Left lung (tissue), 10 donors: Measurements from ENCODE around the gene PAXX. TPM values are rescaled to one million over a fixed set of nuclear protein-coding genes. Genes with fewer than 3 reads are reported as not detected.

Experiments
- ATAC-seq: fragments of 200-7000 bp; cut with Tn5 transposase; one replicate; pipeline ENCODE4 v1.9.1; 2020; ENCODE audit warnings: moderate library complexity
- DNase-seq, 4 donors: peaks; one replicate each; pipeline ENCODE4 v3.0.0-alpha.2; 2013 to 2020
- H3K27ac ChIP-seq, 2 donors: fragments of 200-600 bp; sonication (generic) in 1 of 2; one replicate each; pipeline versions ENCODE4 v1.5.0 to v1.8.0; 2020 to 2021
- H3K27me3 ChIP-seq, 2 donors: fragments of 200-600 bp; sonication (generic) in 1 of 2; one replicate each; pipeline versions ENCODE4 v1.5.0 to v1.8.0; 2020 to 2021
- H3K36me3 ChIP-seq, 2 donors: fragments of 200-600 bp; sonication (generic) in 1 of 2; one replicate each; pipeline versions ENCODE4 v1.5.0 to v1.8.0; 2020 to 2021
- H3K4me1 ChIP-seq, 2 donors: fragments of 200-600 bp; one replicate each; pipeline ENCODE4 v1.8.0; 2021
- H3K4me3 ChIP-seq, 2 donors: fragments of 200-600 bp; sonication (generic) in 1 of 2; one replicate each; pipeline versions ENCODE4 v1.5.0 to v1.8.0; 2020 to 2021; ENCODE audit warnings: mild to moderate bottlenecking in 1 of 2
- H3K9me3 ChIP-seq, 2 donors: fragments of 200-600 bp; sonication (generic) in 1 of 2; one replicate each; pipeline versions ENCODE4 v1.5.0 to v1.8.0; 2020 to 2021
- intact Hi-C, 2 donors: fragments of 100-400 bp; cut with DNase I; formaldehyde crosslinking; loops; one replicate each; pipeline versions ENCODE4 v1.11.2 to v1.14.2; 2022
- polyA plus RNA-seq, 6 donors: library from polyadenylated mRNA; unstranded; fragments of 120-200 nt; gene quantifications; one replicate each; pipeline ENCODE4 v1.2.1, GENCODE V29; 2013; ENCODE audit not compliant: insufficient read length in 6 of 6
- total RNA-seq, 2 donors: library from RNA; stranded (reverse); fragmentation: NEBNext Ultra II Directional; extraction: Animal tissue kit (Norgen Biotek cat#: 25700); gene quantifications; one replicate each; pipeline ENCODE4 v1.2.1, GENCODE V29; 2021
- TF ChIP-seq, protein P1 (sequence below), 2 donors: fragments of 200-600 bp; sonication (generic) in 1 of 2; IDR thresholded peaks; one replicate each; pipeline versions ENCODE4 v1.5.0 to v1.8.0; 2021; ENCODE audit warnings: antibody characterized with exemption in 2 of 2
- donor health status: DM: no; HTN: yes; CAD: no.
- donor health status: DM: no; HTN: no; CAD: no.

The PAXX gene
- total and polyA plus RNA-seq, 8 donors = 28.1 to 56.6 (median 34.2) TPM

DNA sequence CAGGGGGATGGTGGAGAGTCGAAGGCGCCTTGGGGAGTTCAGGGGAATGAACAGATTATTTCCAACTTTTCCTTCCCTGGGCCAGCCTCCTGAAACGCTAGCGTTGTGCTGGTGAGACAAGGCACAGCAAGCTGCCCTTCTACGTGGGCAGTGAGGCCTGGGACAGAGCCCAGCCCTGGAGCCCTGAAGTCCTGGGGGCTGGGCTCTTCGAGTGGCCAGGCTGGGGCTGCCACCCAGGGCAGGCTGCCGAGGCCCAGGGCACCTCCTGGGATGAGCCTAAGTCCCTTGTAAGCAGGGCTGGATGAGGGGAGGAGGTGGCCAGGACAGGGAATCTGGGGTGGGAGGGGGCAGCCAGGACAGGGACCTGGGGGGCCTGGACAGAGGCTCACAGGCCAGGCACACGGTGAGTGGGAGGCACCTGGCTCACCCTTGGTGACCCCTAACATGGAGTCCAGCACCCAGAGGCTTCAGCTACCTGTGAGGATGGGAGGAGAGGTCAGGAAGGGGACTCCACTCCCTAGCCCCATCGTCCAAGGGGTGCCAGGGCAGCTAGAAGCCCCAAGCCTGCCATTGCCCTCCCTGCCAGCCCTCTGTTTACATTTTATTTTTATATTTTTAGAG is 41.5 kb upstream of the PAXX start:
- peak; percentile 61 for ATAC-seq
- Histone ChIP-seq H3K4me1 (peaks cover 10 to 33% of the 10 kb centered on the region in 2 donors), H3K27ac (peak overlapping the region; percentile 76 to 81), H3K9me3 (no peaks in the 10 kb centered on the region), H3K27me3 (no peaks in the 10 kb centered on the region), H3K4me3 (peak overlapping the region; percentile 50 to 70), H3K36me3 (no peaks in the 10 kb centered on the region)
- TF ChIP-seq, protein P1, sequence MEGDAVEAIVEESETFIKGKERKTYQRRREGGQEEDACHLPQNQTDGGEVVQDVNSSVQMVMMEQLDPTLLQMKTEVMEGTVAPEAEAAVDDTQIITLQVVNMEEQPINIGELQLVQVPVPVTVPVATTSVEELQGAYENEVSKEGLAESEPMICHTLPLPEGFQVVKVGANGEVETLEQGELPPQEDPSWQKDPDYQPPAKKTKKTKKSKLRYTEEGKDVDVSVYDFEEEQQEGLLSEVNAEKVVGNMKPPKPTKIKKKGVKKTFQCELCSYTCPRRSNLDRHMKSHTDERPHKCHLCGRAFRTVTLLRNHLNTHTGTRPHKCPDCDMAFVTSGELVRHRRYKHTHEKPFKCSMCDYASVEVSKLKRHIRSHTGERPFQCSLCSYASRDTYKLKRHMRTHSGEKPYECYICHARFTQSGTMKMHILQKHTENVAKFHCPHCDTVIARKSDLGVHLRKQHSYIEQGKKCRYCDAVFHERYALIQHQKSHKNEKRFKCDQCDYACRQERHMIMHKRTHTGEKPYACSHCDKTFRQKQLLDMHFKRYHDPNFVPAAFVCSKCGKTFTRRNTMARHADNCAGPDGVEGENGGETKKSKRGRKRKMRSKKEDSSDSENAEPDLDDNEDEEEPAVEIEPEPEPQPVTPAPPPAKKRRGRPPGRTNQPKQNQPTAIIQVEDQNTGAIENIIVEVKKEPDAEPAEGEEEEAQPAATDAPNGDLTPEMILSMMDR (IDR thresholded peaks at IDR 0.05) = no peak
- intact Hi-C loops = no loop called here
- peak in 1 of 4 donors; percentile 58 for DNase-seq

DNA sequence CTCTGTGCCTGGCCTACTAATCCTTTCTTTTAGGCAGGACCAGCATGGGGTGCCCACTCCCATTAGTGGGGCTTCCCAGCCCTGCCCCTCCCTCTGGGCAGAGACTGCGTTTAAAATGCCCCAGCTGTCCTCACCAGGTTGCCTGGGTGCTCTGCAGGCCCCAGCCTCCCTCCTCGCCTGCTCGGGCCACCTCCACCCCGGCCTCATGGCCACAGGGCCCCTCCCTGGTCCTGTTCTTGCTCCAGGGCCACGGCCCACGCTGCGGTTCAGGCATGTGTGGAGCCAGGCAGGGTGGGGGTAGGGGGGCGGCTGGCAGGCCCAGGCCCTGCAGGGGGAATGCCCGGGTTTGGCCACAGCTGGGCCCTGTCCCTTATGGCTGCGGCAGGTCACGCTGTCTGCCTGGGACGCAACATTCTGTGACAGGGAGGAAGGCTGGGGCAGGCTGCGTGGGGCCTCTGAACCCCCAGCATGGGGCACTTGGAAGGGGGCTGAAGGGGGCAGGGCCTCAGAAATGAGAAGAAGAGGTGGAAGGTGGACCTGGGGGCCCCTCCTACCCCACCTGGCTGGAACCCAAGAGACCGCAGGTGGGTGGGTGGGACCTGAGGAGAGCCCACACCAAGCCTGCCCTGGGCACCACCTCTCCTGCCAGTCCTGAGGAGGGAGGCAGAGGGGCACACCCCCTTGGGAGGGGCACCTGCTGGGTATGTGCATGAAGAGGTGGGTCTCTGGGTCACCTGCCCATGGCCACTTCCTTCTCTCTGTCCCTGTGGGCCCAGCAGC is 40.5 kb upstream of the PAXX start, which contains the start of gene LCN12:
TSS of gene LCN12 (plus strand) at position 733 of the 780 bp plus-strand sequence. CDS start 55 bp downstream, outside the sequence.
- H3K36me3 ChIP-seq = no peaks in the 10 kb centered on the region
- peaks cover 10 to 33% of the 10 kb centered on the region in 2 donors for H3K4me1 ChIP-seq
- TF ChIP-seq, protein P1 (IDR thresholded peaks at IDR 0.05) = no peak
- DNase-seq = peak in 2 of 4 donors; percentile 71 to 76
- ATAC-seq = no peak
- H3K9me3 ChIP-seq = no peaks in the 10 kb centered on the region
- intact Hi-C loops = no loop called here
- no peak within 1 kb of the TSS for H3K27ac ChIP-seq
- no peak within 1 kb of the TSS for H3K4me3 ChIP-seq
- H3K27me3 ChIP-seq = no peaks in the 10 kb centered on the region

DNA sequence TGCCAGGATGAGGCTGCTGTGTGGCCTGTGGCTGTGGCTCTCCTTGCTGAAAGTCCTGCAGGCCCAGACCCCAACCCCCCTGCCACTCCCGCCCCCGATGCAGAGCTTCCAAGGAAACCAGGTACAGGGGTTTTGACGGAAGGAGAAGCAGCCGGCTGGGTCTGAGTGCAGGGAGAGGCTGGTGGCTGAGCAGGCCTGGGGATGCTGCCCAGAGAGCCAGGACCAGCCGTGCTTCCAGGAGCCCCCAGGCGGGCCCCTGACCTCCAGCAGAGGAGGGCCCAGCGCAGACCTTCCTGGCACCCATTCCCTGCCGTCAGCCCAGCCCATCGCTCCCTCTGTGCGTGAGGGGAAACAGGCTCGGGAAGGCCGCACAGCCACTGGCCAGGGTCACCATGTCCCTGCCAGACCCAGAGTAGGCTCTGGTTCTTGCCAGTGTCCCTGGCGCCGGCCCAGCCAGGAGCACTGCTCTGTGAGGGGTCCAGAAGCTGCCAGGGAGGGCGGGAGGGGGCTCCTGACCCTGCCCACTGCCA is 39.8 kb upstream of the PAXX start:
- Histone ChIP-seq H3K4me3 (no peak overlapping the region), H3K4me1 (peaks cover 10 to 33% of the 10 kb centered on the region in 2 donors), H3K36me3 (no peaks in the 10 kb centered on the region), H3K9me3 (no peaks in the 10 kb centered on the region), H3K27ac (no peak overlapping the region), H3K27me3 (no peaks in the 10 kb centered on the region)
- intact Hi-C loops = no loop called here
- ATAC-seq (no peak), DNase-seq (peak in 2 of 4 donors; percentile 35 to 67)
- TF ChIP-seq, protein P1 (IDR thresholded peaks at IDR 0.05) = no peak

DNA sequence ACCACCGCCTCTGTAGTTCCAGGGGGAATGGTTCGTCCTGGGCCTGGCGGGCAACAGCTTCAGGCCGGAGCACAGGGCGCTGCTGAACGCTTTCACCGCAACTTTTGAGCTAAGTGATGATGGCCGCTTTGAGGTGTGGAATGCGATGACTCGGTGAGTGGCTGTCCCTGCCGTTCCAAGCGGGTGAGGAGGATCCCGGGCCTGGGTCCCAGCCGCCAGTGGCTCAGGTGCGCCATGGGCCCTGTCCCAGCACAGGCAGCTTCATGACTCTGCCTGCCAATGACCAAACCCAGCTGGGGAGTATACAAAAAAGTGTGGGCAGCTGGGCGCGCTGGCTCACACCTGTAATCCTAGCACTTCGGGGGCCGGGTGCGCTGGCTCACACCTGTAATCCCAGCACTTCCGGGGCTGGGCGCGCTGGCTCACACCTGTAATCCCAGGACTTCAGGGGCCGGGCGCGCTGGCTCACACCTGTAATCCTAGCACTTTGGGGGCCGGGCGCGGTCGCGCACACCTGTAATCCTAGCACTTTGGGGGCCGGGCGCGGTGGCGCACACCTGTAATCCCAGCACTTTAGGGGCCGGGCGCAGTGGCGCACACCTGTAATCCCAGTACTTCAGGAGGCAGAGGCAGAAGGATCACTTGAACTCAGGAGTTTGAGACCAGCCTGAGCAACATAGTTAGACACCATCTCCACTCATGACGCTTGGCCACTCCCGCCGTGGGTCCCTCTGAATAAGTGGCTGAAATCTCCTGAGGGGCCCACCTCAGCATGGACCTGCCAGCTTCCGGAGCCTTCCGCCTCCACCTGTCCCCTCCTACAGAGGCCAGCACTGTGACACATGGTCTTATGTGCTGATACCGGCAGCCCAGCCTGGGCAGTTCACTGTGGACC is 39.1 kb upstream of the PAXX start:
- ATAC-seq = no peak
- Histone ChIP-seq H3K9me3 (no peaks in the 10 kb centered on the region), H3K4me1 (peaks cover 9 to 26% of the 10 kb centered on the region in 2 donors), H3K27ac (no peak overlapping the region), H3K27me3 (no peaks in the 10 kb centered on the region), H3K4me3 (no peak overlapping the region), H3K36me3 (no peaks in the 10 kb centered on the region)
- peak in 1 of 4 donors; percentile 64 for DNase-seq
- TF ChIP-seq, protein P1 (IDR thresholded peaks at IDR 0.05) = no peak
- intact Hi-C loops = no loop called here
